ENCODE data around the gene GNB1.

DNA sequence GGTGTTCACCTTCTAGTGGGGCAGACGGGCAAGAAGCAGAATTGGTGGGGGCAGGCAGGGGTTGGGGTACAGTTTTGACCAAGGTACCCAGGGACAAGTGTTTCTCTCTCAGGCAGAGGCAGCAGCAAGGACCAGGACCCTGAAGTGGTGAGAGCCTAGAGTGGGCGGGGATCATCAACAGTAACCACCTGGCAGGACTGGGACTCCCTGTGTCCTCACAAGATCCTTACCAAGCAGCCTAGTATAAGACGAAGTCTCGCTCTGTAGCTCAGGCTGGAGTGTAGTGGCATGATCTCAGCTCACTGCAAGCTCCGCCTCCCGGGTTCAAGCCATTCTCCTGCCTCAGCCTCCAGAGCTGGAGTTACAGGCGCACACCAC lies 109.4 kb downstream of the GNB1 start:
- TF ChIP-seq, protein P1, sequence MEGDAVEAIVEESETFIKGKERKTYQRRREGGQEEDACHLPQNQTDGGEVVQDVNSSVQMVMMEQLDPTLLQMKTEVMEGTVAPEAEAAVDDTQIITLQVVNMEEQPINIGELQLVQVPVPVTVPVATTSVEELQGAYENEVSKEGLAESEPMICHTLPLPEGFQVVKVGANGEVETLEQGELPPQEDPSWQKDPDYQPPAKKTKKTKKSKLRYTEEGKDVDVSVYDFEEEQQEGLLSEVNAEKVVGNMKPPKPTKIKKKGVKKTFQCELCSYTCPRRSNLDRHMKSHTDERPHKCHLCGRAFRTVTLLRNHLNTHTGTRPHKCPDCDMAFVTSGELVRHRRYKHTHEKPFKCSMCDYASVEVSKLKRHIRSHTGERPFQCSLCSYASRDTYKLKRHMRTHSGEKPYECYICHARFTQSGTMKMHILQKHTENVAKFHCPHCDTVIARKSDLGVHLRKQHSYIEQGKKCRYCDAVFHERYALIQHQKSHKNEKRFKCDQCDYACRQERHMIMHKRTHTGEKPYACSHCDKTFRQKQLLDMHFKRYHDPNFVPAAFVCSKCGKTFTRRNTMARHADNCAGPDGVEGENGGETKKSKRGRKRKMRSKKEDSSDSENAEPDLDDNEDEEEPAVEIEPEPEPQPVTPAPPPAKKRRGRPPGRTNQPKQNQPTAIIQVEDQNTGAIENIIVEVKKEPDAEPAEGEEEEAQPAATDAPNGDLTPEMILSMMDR (IDR thresholded peaks at IDR 0.05) = no peak
- TF ChIP-seq POLR2A (IDR thresholded peaks at IDR 0.05) = no peak

All from tibial nerve (tissue), 3 donors.